GM23248 (cell line): Measurements from ENCODE around the gene SV2C. TPM values are rescaled to one million over a fixed set of nuclear protein-coding genes. Genes with fewer than 3 reads are reported as not detected.

Source experiments
- DNase-seq: peaks from one replicate; pipeline ENCODE4 v3.0.0-alpha.2; 2015
- H2AFZ ChIP-seq: fragments of 200-600 bp; sonication (generic); 2 replicates; pipeline ENCODE4 v1.6.1; 2016; ENCODE audit warnings: antibody characterized with exemption
- H3F3A ChIP-seq: fragments of 200-600 bp; sonication (generic); 2 replicates; pipeline ENCODE4 v1.6.1; 2016; ENCODE audit warnings: mild to moderate bottlenecking, antibody characterized with exemption, mixed run types; ENCODE audit not compliant: insufficient read depth
- H3K27ac ChIP-seq: fragments of 200-600 bp; sonication (generic); 2 replicates; pipeline ENCODE4 v1.5.1; 2016; ENCODE audit warnings: mild to moderate bottlenecking
- H3K27me3 ChIP-seq: fragments of 200-600 bp; sonication (generic); replicated peaks from 2 replicates; pipeline ENCODE4 v1.6.1; 2016; ENCODE audit warnings: mild to moderate bottlenecking; ENCODE audit not compliant: insufficient read depth
- H3K36me3 ChIP-seq: fragments of 200-600 bp; sonication (generic); 2 replicates; pipeline ENCODE4 v1.6.1; 2016; ENCODE audit warnings: low read depth, mild to moderate bottlenecking
- H3K4me1 ChIP-seq: fragments of 200-600 bp; sonication (generic); 2 replicates; pipeline ENCODE4 v1.6.1; 2016; ENCODE audit warnings: mild to moderate bottlenecking; ENCODE audit not compliant: insufficient read depth
- H3K4me2 ChIP-seq: fragments of 200-600 bp; sonication (generic); one replicate; pipeline ENCODE4 v1.6.1; 2016; ENCODE audit warnings: mild to moderate bottlenecking; ENCODE audit not compliant: unreplicated experiment
- H3K4me3 ChIP-seq: fragments of 200-600 bp; sonication (generic); 2 replicates; pipeline ENCODE4 v1.5.1; 2016; ENCODE audit warnings: mild to moderate bottlenecking
- H3K79me2 ChIP-seq: fragments of 200-600 bp; sonication (generic); 2 replicates; pipeline ENCODE4 v1.6.1; 2016; ENCODE audit warnings: mild to moderate bottlenecking; ENCODE audit not compliant: insufficient read depth
- H3K9ac ChIP-seq: fragments of 200-600 bp; sonication (generic); 2 replicates; pipeline ENCODE4 v1.6.1; 2016; ENCODE audit warnings: mild to moderate bottlenecking
- H3K9me2 ChIP-seq: fragments of 200-600 bp; sonication (generic); 2 replicates; pipeline ENCODE4 v1.6.1; 2016; ENCODE audit warnings: mixed run types, mild to moderate bottlenecking, moderate library complexity; ENCODE audit not compliant: insufficient read depth
- H3K9me3 ChIP-seq: fragments of 200-600 bp; sonication (generic); one replicate; pipeline ENCODE4 v1.6.1; 2017; ENCODE audit warnings: low read depth
- H4K20me1 ChIP-seq: fragments of 200-600 bp; sonication (generic); 2 replicates; pipeline ENCODE4 v1.6.0; 2016; ENCODE audit not compliant: insufficient read depth
- EZH2 ChIP-seq: fragments of 200-600 bp; sonication (generic); IDR thresholded peaks from 2 replicates; pipeline ENCODE4 v1.6.1; 2018; ENCODE audit warnings: antibody characterized with exemption, mild to moderate bottlenecking; ENCODE audit not compliant: insufficient read depth, poor library complexity, severe bottlenecking
- EZH2phosphoT487 ChIP-seq: fragments of 200-600 bp; sonication (generic); IDR thresholded peaks from 2 replicates; pipeline ENCODE4 v1.6.1; 2018; ENCODE audit warnings: antibody characterized with exemption, moderate library complexity, mild to moderate bottlenecking, low read depth; ENCODE audit not compliant: insufficient read depth
- WGBS, 2 experiments: methylation state at CpG; one replicate each; pipeline ENCODE4 v1.1.6; 2015 to 2017; ENCODE audit warnings: low lambda C conversion rate in 2 of 2, low coverage in 1 of 2; ENCODE audit errors: missing lambda C conversion rate in 2 of 2; 5-methylcytosine and 5-hydroxymethylcytosine counted together
- in situ Hi-C: fragments of 300-500 bp; cut with MboI; formaldehyde crosslinking; loops from 2 replicates; pipeline ENCODE4 v1.15.0; 2020
- polyA plus RNA-seq: library from polyadenylated mRNA; unstranded; fragments of >200 nt; fragmentation: Nextera tagmentation; extraction: Ambion mirVana; gene quantifications from 2 replicates; pipeline ENCODE4 v1.2.1, GENCODE V29; 2016
- total RNA-seq: library from RNA; depleted of rRNA; stranded (reverse); fragments of >200 nt; shearing (Covaris generic); gene quantifications from 2 replicates; pipeline ENCODE4 v1.2.3, GENCODE V29; 2014

Gene SV2C
- total and polyA plus RNA-seq, 2 experiments from 2014 or later = not detected

DNA sequence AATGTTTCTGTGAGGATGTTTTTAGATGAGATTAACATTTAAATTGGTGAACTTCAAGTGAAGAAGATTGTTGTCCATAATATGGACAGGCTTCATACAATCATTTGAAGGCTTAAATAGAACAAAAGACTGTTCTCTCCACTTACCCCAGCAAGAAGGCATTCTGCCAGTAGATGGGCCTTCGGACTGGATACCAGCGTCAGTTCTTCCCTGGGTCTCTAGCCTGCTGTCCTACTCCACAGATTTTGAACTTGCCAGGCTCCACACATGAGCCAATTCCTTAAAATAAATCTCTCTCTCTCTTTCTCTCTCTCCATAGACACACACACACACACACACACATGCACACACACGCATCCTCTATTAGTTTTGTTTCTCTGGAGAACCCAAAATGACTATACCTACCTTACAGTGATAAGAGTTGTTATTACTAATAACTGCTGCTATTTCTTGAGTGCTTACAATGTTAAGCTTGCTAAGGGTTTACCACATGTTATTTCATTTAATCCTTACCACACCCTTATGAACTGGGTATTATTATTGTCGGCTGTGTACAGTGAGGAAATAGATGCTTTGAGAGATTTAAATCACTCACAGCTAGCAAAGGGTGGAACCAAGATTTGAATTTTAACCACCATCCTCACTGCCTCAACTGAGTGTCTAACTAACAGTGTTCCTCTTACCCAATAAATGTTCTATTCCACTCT is 300.1 kb downstream of the SV2C start:
- H3F3A ChIP-seq = no peaks in the 10 kb centered on the region
- no peak overlapping the region for H2AFZ ChIP-seq
- WGBS, 2 experiments = 34 to 39% methylated on average over 4 of the region's 4 CpGs
- TF ChIP-seq EZH2 (no peak), EZH2phosphoT487 (no peak)
- in situ Hi-C loops = no loop called here
- no peaks in the 10 kb centered on the region for H3K4me1 ChIP-seq
- H3K79me2 ChIP-seq = no peaks in the 10 kb centered on the region
- no peaks in the 10 kb centered on the region for H4K20me1 ChIP-seq
- H3K27me3 ChIP-seq = no peaks in the 10 kb centered on the region; the same call in 1 of the 2 replicates
- H3K36me3 ChIP-seq = no peaks in the 10 kb centered on the region
- no peak for DNase-seq
- no peak overlapping the region for H3K4me2 ChIP-seq
- H3K27ac ChIP-seq = no peak overlapping the region
- H3K9me3 ChIP-seq = no peaks in the 10 kb centered on the region
- no peak overlapping the region for H3K9ac ChIP-seq
- H3K4me3 ChIP-seq = no peak overlapping the region
- no peaks in the 10 kb centered on the region for H3K9me2 ChIP-seq

- no peak overlapping the region for H3K27ac ChIP-seq
- H3K27me3 ChIP-seq = no peaks in the 10 kb centered on the region; the same call in 1 of the 2 replicates
- in situ Hi-C loops = no loop called here
- no peak for TF ChIP-seq EZH2
- TF ChIP-seq EZH2phosphoT487 = no peak
- no peaks in the 10 kb centered on the region for H3K9me3 ChIP-seq
- no peaks in the 10 kb centered on the region for H3K79me2 ChIP-seq
- H3F3A ChIP-seq = no peaks in the 10 kb centered on the region
- no peak overlapping the region for H3K4me2 ChIP-seq
- H4K20me1 ChIP-seq = no peaks in the 10 kb centered on the region
- no peak overlapping the region for H3K4me3 ChIP-seq
- no peaks in the 10 kb centered on the region for H3K36me3 ChIP-seq
- no peak overlapping the region for H3K9ac ChIP-seq
- 50 to 63% methylated on average over 4 of the region's 4 CpGs for WGBS, 2 experiments
- no peaks in the 10 kb centered on the region for H3K9me2 ChIP-seq
- H2AFZ ChIP-seq = no peak overlapping the region
- no peak for DNase-seq
- H3K4me1 ChIP-seq = no peaks in the 10 kb centered on the region
These were observed 301.0 kb downstream of the SV2C start for GRCh38 chr5:76384189-76384588.

- no peak for TF ChIP-seq EZH2phosphoT487
- no peak for TF ChIP-seq EZH2
- Histone ChIP-seq H3K4me3 (no peak overlapping the region), H4K20me1 (no peaks in the 10 kb centered on the region), H3F3A (no peaks in the 10 kb centered on the region), H3K36me3 (no peaks in the 10 kb centered on the region), H3K79me2 (no peaks in the 10 kb centered on the region), H3K9me2 (no peaks in the 10 kb centered on the region), H3K9ac (no peak overlapping the region), H3K4me1 (no peaks in the 10 kb centered on the region), H3K27me3 (no peaks in the 10 kb centered on the region; the same call in 1 of the 2 replicates), H3K4me2 (no peak overlapping the region), H3K9me3 (no peaks in the 10 kb centered on the region), H3K27ac (no peak overlapping the region), H2AFZ (no peak overlapping the region)
- 45 to 50% methylated on average over 3 of the region's 3 CpGs for WGBS, 2 experiments
- no peak for DNase-seq
- in situ Hi-C loops = no loop called here
These were observed 301.5 kb downstream of the SV2C start for GRCh38 chr5:76384705-76385104.

- Histone ChIP-seq H3K4me1 (no peaks in the 10 kb centered on the region), H3K27ac (no peak overlapping the region), H2AFZ (no peak overlapping the region), H3K9me3 (no peaks in the 10 kb centered on the region), H3K36me3 (no peaks in the 10 kb centered on the region), H3K9ac (no peak overlapping the region), H4K20me1 (no peaks in the 10 kb centered on the region), H3F3A (no peaks in the 10 kb centered on the region), H3K9me2 (no peaks in the 10 kb centered on the region), H3K79me2 (no peaks in the 10 kb centered on the region), H3K27me3 (no peaks in the 10 kb centered on the region; the same call in 1 of the 2 replicates), H3K4me3 (no peak overlapping the region), H3K4me2 (no peak overlapping the region)
- TF ChIP-seq EZH2 (no peak), EZH2phosphoT487 (no peak)
- no peak for DNase-seq
- WGBS, 2 experiments = 77 to 87% methylated on average over 5 of the region's 5 CpGs
- in situ Hi-C loops = no loop called here
These were observed 302.4 kb downstream of the SV2C start for GRCh38 chr5:76385540-76385939.
